GM06990 (cell line): ENCODE data around the gene FYB1.

Experiments
- DNase-seq: peaks from one replicate; pipeline ENCODE4 v3.0.0-alpha.2; 2011; ENCODE audit not compliant: insufficient read length; ENCODE audit errors: extremely low read depth
- H3K27me3 ChIP-seq: replicated peaks from 2 replicates; pipeline ENCODE4 v1.6.0; 2011; ENCODE audit warnings: low read length; ENCODE audit not compliant: control insufficient read depth, insufficient read depth
- H3K36me3 ChIP-seq: 2 replicates; pipeline ENCODE4 v1.5.1; 2011; ENCODE audit warnings: low read length; ENCODE audit not compliant: control insufficient read depth, insufficient read depth
- H3K4me3 ChIP-seq: replicated peaks from 2 replicates; pipeline ENCODE4 v1.5.1; 2011; ENCODE audit warnings: low read depth, mild to moderate bottlenecking, control low read depth, low read length
- TF ChIP-seq, protein P1 (sequence below): IDR thresholded peaks from 2 replicates; pipeline ENCODE4 v1.5.1; 2011; ENCODE audit warnings: low read length, control low read depth, mild to moderate bottlenecking, inconsistent platforms; ENCODE audit not compliant: insufficient read depth, poor library complexity, severe bottlenecking

Gene FYB1, protein sequence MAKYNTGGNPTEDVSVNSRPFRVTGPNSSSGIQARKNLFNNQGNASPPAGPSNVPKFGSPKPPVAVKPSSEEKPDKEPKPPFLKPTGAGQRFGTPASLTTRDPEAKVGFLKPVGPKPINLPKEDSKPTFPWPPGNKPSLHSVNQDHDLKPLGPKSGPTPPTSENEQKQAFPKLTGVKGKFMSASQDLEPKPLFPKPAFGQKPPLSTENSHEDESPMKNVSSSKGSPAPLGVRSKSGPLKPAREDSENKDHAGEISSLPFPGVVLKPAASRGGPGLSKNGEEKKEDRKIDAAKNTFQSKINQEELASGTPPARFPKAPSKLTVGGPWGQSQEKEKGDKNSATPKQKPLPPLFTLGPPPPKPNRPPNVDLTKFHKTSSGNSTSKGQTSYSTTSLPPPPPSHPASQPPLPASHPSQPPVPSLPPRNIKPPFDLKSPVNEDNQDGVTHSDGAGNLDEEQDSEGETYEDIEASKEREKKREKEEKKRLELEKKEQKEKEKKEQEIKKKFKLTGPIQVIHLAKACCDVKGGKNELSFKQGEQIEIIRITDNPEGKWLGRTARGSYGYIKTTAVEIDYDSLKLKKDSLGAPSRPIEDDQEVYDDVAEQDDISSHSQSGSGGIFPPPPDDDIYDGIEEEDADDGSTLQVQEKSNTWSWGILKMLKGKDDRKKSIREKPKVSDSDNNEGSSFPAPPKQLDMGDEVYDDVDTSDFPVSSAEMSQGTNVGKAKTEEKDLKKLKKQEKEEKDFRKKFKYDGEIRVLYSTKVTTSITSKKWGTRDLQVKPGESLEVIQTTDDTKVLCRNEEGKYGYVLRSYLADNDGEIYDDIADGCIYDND

DNA sequence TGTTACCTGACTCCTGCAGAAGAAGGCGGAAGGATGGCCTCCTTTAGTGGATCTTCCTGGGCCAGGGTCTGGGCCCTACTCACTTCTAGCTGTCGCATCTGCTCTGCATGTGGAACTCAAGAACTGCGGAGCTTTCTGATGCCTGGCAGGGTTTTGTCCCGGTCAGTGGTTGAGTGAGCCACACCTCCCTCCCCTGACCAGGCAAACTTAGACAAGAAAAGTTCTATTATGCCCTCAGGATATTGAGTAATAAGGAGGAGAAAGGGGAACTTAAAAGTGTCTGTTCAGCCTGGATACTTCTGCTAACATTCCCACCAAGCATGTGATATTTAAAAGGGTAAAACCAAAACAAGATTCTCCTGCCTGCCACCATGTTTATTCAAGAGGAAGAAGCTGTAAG, at the start of gene FYB1:
Gene FYB1 (minus strand): TSS at position 127 of the 400 bp plus-strand sequence. CDS start 16,603 bp downstream, outside the sequence.
- no peak for DNase-seq
- Histone ChIP-seq H3K27me3 (no peaks in the 10 kb centered on the region), H3K4me3 (no peak within 1 kb of the TSS), H3K36me3 (no peaks in the 10 kb centered on the region)
- TF ChIP-seq, protein P1, sequence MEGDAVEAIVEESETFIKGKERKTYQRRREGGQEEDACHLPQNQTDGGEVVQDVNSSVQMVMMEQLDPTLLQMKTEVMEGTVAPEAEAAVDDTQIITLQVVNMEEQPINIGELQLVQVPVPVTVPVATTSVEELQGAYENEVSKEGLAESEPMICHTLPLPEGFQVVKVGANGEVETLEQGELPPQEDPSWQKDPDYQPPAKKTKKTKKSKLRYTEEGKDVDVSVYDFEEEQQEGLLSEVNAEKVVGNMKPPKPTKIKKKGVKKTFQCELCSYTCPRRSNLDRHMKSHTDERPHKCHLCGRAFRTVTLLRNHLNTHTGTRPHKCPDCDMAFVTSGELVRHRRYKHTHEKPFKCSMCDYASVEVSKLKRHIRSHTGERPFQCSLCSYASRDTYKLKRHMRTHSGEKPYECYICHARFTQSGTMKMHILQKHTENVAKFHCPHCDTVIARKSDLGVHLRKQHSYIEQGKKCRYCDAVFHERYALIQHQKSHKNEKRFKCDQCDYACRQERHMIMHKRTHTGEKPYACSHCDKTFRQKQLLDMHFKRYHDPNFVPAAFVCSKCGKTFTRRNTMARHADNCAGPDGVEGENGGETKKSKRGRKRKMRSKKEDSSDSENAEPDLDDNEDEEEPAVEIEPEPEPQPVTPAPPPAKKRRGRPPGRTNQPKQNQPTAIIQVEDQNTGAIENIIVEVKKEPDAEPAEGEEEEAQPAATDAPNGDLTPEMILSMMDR, result no peak

DNA sequence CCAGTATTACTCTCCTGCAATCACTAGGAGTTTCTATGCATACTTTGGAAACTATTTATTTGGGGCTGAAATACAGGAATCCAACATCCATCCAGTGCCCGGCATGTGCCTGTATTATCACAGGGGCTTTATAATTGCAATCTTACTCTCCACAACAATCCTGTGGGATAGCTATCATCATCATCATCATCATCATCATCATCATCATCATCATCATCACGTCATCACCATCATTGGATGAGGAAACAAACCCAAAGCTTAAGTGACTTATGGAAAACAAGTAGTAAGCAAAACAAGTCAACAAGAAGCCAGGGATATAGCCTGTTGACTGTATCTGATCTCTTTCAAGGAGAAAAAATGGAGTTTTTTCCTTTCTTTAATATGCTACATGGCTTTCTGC, 47.8 kb upstream of the FYB1 start:
- TF ChIP-seq, protein P1, result no peak
- Histone ChIP-seq H3K36me3 (no peaks in the 10 kb centered on the region), H3K27me3 (no peaks in the 10 kb centered on the region)

DNA sequence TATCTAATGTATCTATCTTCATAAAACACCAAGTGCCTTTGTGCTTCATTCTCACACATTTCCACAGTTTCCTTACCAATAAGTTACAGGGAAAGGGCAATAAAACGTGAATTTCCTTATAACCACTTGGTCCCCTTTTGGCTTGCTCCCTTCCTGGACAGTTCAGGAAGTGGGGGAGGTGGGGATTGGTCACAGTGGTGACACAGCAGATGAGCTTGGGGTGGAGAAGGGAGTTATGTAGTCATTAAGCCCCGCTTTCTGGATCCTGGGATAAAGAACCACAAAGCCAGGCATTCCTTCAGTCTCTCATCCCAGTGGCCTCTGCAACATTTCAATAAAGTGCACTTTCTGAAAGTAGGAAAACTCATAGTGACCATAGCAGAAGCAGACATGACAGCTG, 47.1 kb upstream of the FYB1 start:
- H3K36me3 ChIP-seq, result no peaks in the 10 kb centered on the region
- H3K27me3 ChIP-seq, result no peaks in the 10 kb centered on the region
- TF ChIP-seq, protein P1, result no peak
- no peak for DNase-seq
- no peak overlapping the region for H3K4me3 ChIP-seq

More for the DNA sequence above, 47.8 kb upstream of the FYB1 start:
- no peak for DNase-seq
- H3K4me3 ChIP-seq, result no peak overlapping the region

DNA sequence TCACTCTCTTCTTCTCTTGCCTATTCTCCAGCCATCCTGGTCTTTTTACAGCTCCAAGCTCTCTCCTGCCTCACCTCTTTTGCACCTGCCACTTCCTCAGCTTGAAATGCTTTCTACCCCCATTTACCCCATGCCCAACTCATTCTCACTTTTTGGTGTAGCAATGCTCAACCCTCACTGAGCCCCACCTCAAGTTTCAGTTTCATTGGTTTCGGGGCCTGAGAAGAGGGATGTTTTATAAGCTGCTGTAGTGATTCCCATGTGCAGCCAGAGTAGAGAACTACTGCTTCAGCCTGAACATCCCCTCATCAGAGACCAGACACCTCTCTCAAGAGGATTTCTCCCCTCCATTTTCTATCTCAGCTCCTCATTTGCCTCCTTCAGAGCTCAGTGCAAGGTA, 45.2 kb upstream of the FYB1 start:
- Histone ChIP-seq H3K27me3 (no peaks in the 10 kb centered on the region), H3K36me3 (no peaks in the 10 kb centered on the region), H3K4me3 (no peak overlapping the region)
- DNase-seq, result peak; percentile 39
- TF ChIP-seq, protein P1, result no peak

DNA sequence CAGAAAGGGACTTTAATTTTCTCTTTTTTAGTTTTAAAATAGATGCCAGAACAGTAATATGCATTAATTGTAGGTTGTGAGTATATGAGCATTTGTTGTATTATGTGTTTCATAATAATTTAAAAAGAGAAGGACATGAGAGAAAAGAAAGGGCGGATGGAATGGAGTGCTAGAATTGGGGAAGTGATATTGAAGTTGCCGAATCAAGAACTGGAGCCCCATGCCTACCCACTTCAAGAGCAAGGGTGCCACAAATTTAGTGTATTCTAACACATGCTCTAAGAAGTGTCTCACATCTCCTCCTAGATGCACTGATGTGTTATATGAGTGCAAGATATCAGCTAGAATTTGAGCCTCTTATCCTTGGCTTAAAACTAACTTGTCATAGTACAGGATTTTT, 43.6 kb upstream of the FYB1 start:
- TF ChIP-seq, protein P1, result no peak
- H3K4me3 ChIP-seq, result no peak overlapping the region
- H3K27me3 ChIP-seq, result no peaks in the 10 kb centered on the region
- DNase-seq, result no peak
- H3K36me3 ChIP-seq, result no peaks in the 10 kb centered on the region
